ENCODE measurements around the gene LITAF. TPM values are rescaled to one million over a fixed set of nuclear protein-coding genes. Genes with fewer than 3 reads are reported as not detected.

The LITAF gene
- total and polyA plus RNA-seq, 12 donors, result 17.3 to 83.2 (median 51.3) TPM

- no peak overlapping the region for H3K4me3 ChIP-seq
- H3K36me3 ChIP-seq (replicated peaks in 1 of 2), result peaks cover 0 to 28% of the 10 kb centered on the region in 2 donors
- WGBS, 4 donors, result 89 to 94% (median 92%) methylated on average over 13 of the region's 13 CpGs
- DNase-seq, result no peak
- no peak for TF ChIP-seq POLR2A (IDR thresholded peaks at IDR 0.05)
- no peak for TF ChIP-seq CTCF (IDR thresholded peaks at IDR 0.05)
- H3K4me1 ChIP-seq (replicated peaks in 1 of 2), result peaks cover 0 to 4% of the 10 kb centered on the region in 2 donors
- no peaks in the 10 kb centered on the region for H3K9me3 ChIP-seq (replicated peaks in 1 of 3)
- intact Hi-C loops (cut with DNase I), result no loop called here
- H3K27me3 ChIP-seq, result no peaks in the 10 kb centered on the region
- H3K27ac ChIP-seq, result no peak overlapping the region
Measured at GRCh38 chr16:11547118-11547916, 39.4 kb downstream of the LITAF start.

- TF ChIP-seq POLR2A (IDR thresholded peaks at IDR 0.05), result no peak
- TF ChIP-seq CTCF (IDR thresholded peaks at IDR 0.05), result no peak
- no peaks in the 10 kb centered on the region for H3K9me3 ChIP-seq (replicated peaks in 1 of 3)
- H3K4me3 ChIP-seq, result no peak overlapping the region
- H3K4me1 ChIP-seq (replicated peaks in 1 of 2), result no peaks in the 10 kb centered on the region
- H3K36me3 ChIP-seq (replicated peaks in 1 of 2), result peaks cover 0 to 27% of the 10 kb centered on the region in 2 donors
- no peaks in the 10 kb centered on the region for H3K27me3 ChIP-seq
- intact Hi-C loops (cut with DNase I), result no loop called here
- WGBS, 4 donors, result 58 to 70% (median 69%) methylated on average over 5 of the region's 5 CpGs
- no peak overlapping the region for H3K27ac ChIP-seq
- DNase-seq, result no peak
Measured at GRCh38 chr16:11546608-11547061, 40.1 kb downstream of the LITAF start.

- Histone ChIP-seq H3K27ac (no peak overlapping the region), H3K4me3 (no peak overlapping the region), H3K36me3 (replicated peaks in 1 of 2) (peaks cover 0 to 11% of the 10 kb centered on the region in 2 donors), H3K27me3 (no peaks in the 10 kb centered on the region), H3K4me1 (replicated peaks in 1 of 2) (no peaks in the 10 kb centered on the region), H3K9me3 (replicated peaks in 1 of 3) (no peaks in the 10 kb centered on the region)
- WGBS, 4 donors, result 67 to 81% (median 77%) methylated on average over 6 to 12 of the region's 12 CpGs
- no peak for DNase-seq
- TF ChIP-seq CTCF (IDR thresholded peaks at IDR 0.05) (no peak), POLR2A (IDR thresholded peaks at IDR 0.05) (no peak)
- intact Hi-C loops (cut with DNase I), result no loop called here
Measured at GRCh38 chr16:11543661-11544393, 42.9 kb downstream of the LITAF start.

- Histone ChIP-seq H3K9me3 (replicated peaks in 1 of 3) (no peaks in the 10 kb centered on the region), H3K27me3 (no peaks in the 10 kb centered on the region), H3K4me1 (replicated peaks in 1 of 2) (no peaks in the 10 kb centered on the region), H3K4me3 (no peak overlapping the region), H3K36me3 (replicated peaks in 1 of 2) (no peaks in the 10 kb centered on the region), H3K27ac (no peak overlapping the region)
- no peak for TF ChIP-seq POLR2A (IDR thresholded peaks at IDR 0.05)
- intact Hi-C loops (cut with DNase I), result no loop called here
- DNase-seq, result no peak
- 50 to 69% (median 59%) methylated on average over 9 of the region's 9 CpGs for WGBS, 4 donors
Measured at GRCh38 chr16:11542069-11542744, 44.5 kb downstream of the LITAF start.

All from adrenal gland (tissue), 12 donors.